HG03457 (cell line): Measurements from ENCODE around the gene CSTA.
A peak's percentile ranks its signal among the peaks of the same experiment; 100 is the strongest.

Source experiments
- ATAC-seq: cut with Tn5 transposase; IDR thresholded peaks from one replicate; pipeline ENCODE4 v1.9.1; 2021; ENCODE audit warnings: moderate number of reproducible peaks; ENCODE audit not compliant: unreplicated experiment

Gene CSTA

GRCh38 chr3:122324871-122325323 lies at the start of gene CSTA:
CSTA (plus strand) TSS chr3:122325248; CDS start chr3:122325293, 45 bp downstream.
- ATAC-seq = no peak

- ATAC-seq = no peak
These were observed 43.2 kb upstream of the CSTA start for GRCh38 chr3:122281891-122282290.

DNA sequence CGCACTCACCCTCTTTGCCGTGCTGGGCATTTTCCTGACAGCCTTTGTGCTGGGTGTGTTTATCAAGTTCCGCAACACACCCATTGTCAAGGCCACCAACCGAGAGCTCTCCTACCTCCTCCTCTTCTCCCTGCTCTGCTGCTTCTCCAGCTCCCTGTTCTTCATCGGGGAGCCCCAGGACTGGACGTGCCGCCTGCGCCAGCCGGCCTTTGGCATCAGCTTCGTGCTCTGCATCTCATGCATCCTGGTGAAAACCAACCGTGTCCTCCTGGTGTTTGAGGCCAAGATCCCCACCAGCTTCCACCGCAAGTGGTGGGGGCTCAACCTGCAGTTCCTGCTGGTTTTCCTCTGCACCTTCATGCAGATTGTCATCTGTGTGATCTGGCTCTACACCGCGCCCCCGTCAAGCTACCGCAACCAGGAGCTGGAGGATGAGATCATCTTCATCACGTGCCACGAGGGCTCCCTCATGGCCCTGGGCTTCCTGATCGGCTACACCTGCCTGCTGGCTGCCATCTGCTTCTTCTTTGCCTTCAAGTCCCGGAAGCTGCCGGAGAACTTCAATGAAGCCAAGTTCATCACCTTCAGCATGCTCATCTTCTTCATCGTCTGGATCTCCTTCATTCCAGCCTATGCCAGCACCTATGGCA lies 41.1 kb upstream of the CSTA start:
- ATAC-seq = no peak

DNA sequence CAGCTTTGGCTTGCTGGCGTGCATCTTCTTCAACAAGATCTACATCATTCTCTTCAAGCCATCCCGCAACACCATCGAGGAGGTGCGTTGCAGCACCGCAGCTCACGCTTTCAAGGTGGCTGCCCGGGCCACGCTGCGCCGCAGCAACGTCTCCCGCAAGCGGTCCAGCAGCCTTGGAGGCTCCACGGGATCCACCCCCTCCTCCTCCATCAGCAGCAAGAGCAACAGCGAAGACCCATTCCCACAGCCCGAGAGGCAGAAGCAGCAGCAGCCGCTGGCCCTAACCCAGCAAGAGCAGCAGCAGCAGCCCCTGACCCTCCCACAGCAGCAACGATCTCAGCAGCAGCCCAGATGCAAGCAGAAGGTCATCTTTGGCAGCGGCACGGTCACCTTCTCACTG lies 40.6 kb upstream of the CSTA start:
- ATAC-seq = no peak

DNA sequence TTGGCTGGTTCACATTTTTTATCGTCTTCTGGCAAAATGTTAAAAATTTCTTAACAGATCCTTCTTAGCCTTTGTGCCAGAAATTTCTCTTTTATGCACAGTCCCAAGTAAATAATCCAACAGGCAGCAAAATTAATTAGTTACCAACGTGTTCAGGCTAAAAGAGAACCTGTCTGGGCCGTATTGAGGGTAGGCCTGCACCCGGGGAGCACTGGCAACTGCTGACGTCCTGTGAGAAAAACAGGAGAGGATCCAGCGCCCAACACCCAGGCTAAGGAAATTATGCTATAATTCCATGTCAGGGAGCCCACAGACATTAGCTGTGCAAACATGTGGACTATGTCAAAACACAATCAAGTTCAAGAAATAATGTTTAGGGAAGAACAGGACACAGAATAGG lies 30.7 kb upstream of the CSTA start:
- ATAC-seq = no peak

DNA sequence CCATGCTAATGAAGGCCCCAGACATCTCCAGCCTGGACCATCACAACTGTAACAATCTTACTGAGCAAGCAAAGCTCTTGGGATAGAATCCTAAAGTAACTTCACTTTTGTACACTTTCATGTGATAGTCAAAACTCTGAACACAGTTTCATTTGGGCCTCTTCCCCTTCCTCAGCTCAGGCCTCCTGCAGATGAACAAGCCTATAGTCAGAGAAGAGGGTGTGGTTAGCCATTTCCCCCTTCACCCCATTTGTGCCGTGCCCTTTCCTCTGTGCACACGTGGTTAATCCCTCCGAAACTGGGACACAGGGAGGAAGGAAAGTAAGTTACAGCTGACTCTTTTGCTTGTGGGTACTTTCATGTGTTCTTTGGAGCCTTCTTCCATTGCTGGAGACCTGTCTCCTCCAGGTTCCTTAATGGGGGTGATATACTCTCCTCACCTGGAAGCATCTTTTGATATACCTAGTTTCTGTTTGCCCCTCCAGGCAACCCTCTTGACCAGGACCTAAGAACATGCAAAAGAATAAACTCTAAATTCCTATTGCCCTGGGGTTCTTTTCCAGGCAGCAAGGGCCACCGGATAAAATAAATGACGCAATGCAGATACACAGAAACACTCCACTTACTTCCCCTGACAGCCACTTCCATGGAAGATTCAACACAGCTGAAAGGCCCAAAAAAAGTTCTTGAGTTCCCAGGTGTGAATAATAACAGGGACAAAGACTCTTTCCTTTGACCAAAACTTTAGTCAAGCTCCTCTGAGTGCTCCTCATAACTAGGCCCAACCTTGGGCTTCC lies 29.6 kb upstream of the CSTA start:
- no peak for ATAC-seq

- ATAC-seq = peak; percentile 69
These were observed 26.8 kb upstream of the CSTA start for GRCh38 chr3:122298239-122298638.

- no peak for ATAC-seq
These were observed 25.8 kb upstream of the CSTA start for GRCh38 chr3:122299215-122299614.

- no peak for ATAC-seq
These were observed 25.1 kb upstream of the CSTA start for GRCh38 chr3:122299872-122300460.

DNA sequence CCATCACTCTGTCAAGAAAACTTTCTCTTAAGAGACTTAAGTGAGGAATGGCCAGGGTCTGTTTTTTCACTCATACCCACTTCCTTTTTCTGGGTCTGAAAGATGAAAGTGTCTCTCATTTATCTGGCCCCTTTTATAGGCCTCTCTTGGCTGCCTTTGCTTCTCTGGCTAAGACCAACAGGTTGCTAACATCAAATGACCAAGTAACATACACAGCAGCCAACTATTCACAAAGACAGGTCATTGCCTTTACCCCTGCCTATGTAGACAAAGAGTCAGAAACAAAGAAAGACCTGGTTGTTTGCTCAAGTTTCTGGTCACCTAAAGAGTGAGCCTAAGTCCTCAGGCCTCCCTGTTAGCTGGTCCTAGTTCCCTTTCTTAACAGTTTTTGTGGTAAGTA lies 24.0 kb upstream of the CSTA start:
- ATAC-seq = no peak

- no peak for ATAC-seq
These were observed 19.0 kb upstream of the CSTA start for GRCh38 chr3:122305818-122306621.

GRCh38 chr3:122306622-122306953 lies 18.5 kb upstream of the CSTA start:
- ATAC-seq = no peak

DNA sequence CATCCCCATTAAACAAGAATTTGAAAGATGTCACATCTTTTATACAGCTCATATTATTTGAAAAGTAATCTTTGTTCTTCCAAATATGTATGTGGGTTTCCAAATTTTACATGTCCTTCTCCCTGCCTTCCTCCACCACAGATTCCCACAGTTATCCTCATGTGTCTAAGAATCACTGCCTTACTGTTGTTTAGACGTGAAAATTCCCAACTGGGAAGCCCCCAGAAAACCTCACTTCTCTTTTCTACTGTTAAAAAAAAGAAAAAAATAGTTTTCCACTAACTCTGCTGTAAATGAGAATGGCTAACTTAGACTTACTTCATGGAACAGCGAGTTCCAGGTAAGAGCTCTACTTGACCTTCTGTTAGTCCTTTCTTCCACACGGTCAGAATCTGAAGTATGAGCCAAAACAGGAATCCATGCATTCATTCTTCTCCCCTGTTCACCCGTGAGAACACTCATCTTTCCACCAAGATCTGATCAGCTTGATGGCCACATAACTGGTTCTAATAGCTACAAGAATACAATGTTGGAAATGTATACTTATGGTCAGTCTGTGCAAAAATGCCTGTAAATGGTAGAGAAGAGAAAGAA lies 17.9 kb upstream of the CSTA start:
- ATAC-seq = no peak

GRCh38 chr3:122307976-122308375 lies 17.1 kb upstream of the CSTA start:
- no peak for ATAC-seq

DNA sequence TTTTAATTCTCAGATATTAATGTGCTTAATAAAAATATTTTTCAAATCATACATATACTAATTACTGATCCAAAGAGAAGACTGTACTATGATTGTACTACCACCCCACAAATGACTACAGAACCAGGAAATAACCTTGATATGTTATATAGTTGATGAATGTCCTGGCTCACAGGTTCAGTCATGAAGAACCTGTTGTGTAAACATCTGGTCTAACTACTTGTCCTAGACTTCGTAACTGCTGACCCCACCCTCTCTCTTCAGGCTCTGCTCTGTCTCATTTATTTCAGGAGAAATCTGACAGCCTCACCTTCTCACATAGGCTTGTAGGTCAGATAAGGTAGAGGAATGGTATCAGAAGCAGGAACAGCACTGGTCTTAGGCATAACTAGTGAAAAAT lies 14.7 kb upstream of the CSTA start:
- ATAC-seq = no peak

DNA sequence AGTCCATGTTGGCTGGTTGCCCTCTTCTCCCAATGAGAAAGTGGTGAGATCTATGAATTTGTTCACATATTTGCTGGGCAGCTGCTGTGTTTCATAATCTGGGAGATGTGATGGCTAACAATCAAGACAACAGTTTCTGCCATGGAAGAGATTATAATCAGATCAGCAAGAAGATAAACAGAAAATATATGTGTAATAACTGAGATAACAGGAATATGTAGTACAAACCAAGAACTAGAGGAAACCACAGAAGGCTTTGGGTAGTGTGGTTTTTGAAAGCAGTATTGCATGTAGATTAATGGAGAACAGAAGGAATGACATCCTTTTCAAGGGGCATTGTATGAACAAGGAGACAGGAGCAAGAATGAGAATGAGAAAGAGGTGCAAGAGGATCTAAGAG lies 12.2 kb upstream of the CSTA start:
- no peak for ATAC-seq

DNA sequence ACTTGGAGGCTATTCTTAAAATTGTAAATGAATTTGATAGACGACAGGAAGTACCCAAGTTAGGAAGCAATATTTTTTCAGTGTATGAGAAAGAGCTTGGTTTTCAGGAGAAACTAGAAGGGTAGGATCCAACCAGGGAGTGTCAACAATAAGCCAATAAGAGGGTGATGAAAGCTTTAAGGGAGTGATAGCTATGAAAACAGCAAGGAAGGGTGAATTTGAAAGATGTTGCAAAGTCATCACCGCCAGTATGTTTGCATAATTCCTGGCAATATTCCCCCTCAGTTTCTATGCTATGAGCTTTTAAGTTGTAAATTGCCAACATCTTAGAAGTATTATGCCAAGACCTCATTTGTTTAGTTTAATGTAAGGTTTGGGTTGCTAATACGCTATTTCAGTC lies 11.8 kb upstream of the CSTA start:
- ATAC-seq = no peak

- no peak for ATAC-seq
These were observed 10.7 kb upstream of the CSTA start for GRCh38 chr3:122314228-122314876.

GRCh38 chr3:122315619-122316018 lies 9.4 kb upstream of the CSTA start:
- ATAC-seq = no peak

DNA sequence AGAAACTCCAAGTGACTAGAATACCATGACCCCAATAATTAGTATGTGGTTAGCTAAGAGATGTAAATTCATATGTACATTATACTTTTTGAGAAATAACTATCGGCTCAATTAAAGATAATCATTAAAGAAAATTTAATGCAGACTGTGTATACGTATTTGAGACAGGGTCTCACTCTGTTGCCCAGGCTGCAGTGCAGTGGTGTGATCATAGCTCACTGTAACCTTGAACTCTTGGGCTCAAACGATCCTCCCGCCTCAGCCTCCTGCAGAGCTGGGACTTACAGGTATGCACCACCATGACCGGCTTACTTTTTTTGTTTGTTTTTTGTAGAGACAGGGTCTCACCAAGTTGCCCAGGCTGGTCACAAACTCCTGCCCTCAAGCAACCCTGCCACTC lies 8.7 kb upstream of the CSTA start:
- ATAC-seq = no peak

DNA sequence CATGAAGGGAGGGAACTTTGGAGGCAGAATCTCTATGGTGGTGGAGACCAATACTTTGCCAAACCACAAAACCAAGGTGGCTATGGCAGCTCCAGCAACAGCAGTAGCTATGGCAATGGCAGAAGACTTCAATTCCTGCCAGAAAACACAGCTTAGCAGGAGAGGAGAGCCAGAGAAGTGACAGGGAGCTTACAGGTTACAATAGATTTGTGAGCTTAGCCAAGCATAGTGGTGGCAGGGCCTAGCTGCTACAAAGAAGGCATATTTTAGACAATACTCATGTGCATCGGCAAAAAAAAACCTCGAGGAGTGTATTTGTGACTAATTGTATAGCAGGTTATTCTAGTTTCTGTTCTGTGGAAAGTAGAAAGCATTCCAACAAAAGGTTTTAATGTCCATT lies 6.4 kb upstream of the CSTA start:
- no peak for ATAC-seq
